MM.1S (cell line): ENCODE data around the gene ARL3.

Source experiments
- DNase-seq: peaks from one replicate; pipeline ENCODE4 v3.0.0-alpha.2; 2015
- H2AFZ ChIP-seq: fragments of 300-600 bp; sonication (generic); 2 replicates; pipeline ENCODE4 v1.6.0; 2016; ENCODE audit warnings: antibody characterized with exemption, low read length
- H3F3A ChIP-seq: fragments of 300-600 bp; sonication (generic); 2 replicates; pipeline ENCODE4 v1.6.1; 2016; ENCODE audit warnings: mild to moderate bottlenecking, antibody characterized with exemption, low read length, moderate library complexity, mixed read lengths; ENCODE audit not compliant: insufficient read depth
- H3K27ac ChIP-seq: fragments of 300-600 bp; sonication (generic); 2 replicates; pipeline ENCODE4 v1.5.1; 2016; ENCODE audit warnings: mild to moderate bottlenecking, low read length
- H3K27me3 ChIP-seq: fragments of 300-600 bp; sonication (generic); replicated peaks from 2 replicates; pipeline ENCODE4 v1.6.0; 2016; ENCODE audit warnings: low read length; ENCODE audit not compliant: insufficient read depth
- H3K36me3 ChIP-seq: fragments of 300-600 bp; sonication (generic); replicated peaks from 2 replicates; pipeline ENCODE4 v1.6.1; 2016; ENCODE audit warnings: mild to moderate bottlenecking, low read length, mixed read lengths; ENCODE audit not compliant: insufficient read depth
- H3K4me1 ChIP-seq: fragments of 300-600 bp; sonication (generic); 2 replicates; pipeline ENCODE4 v1.6.1; 2016; ENCODE audit warnings: low read length, mixed read lengths
- H3K4me2 ChIP-seq: fragments of 300-600 bp; sonication (generic); 2 replicates; pipeline ENCODE4 v1.6.0; 2016; ENCODE audit warnings: low read depth, low read length
- H3K4me3 ChIP-seq: fragments of 300-600 bp; sonication (generic); 2 replicates; pipeline ENCODE4 v1.5.1; 2016; ENCODE audit warnings: low read length, mixed read lengths
- H3K79me2 ChIP-seq: fragments of 300-600 bp; sonication (generic); 2 replicates; pipeline ENCODE4 v1.6.1; 2016; ENCODE audit warnings: mixed run types, low read length, mixed read lengths
- H3K9ac ChIP-seq: fragments of 300-600 bp; sonication (generic); 2 replicates; pipeline ENCODE4 v1.6.1; 2016; ENCODE audit warnings: low read length, mixed read lengths
- H3K9me2 ChIP-seq: fragments of 300-600 bp; sonication (generic); replicated peaks from 2 replicates; pipeline ENCODE4 v1.6.1; 2016; ENCODE audit warnings: mild to moderate bottlenecking, low read length, mixed read lengths; ENCODE audit not compliant: insufficient read depth
- H3K9me3 ChIP-seq: fragments of 300-600 bp; sonication (generic); replicated peaks from 2 replicates; pipeline ENCODE4 v1.6.1; 2016; ENCODE audit warnings: mild to moderate bottlenecking, low read length, mixed read lengths; ENCODE audit not compliant: insufficient read depth
- H4K20me1 ChIP-seq: fragments of 300-600 bp; sonication (generic); 2 replicates; pipeline ENCODE4 v1.6.1; 2016; ENCODE audit warnings: mild to moderate bottlenecking, low read length, moderate library complexity, mixed read lengths; ENCODE audit not compliant: insufficient read depth
- EZH2 ChIP-seq: fragments of 300-600 bp; sonication (generic); optimal IDR thresholded peaks from 2 replicates; pipeline ENCODE3; 2017; ENCODE audit warnings: low read depth, mild to moderate bottlenecking, antibody characterized with exemption, low read length, mixed read lengths
- EZH2phosphoT487 ChIP-seq: fragments of 300-600 bp; sonication (generic); IDR thresholded peaks from 2 replicates; pipeline ENCODE4 v1.6.1; 2018; ENCODE audit warnings: antibody characterized with exemption, low read length
- TF ChIP-seq, protein P1 (sequence below): fragments of 300-600 bp; sonication (generic); IDR thresholded peaks from 2 replicates; pipeline ENCODE4 v1.5.1; 2016; ENCODE audit warnings: antibody characterized with exemption, low read length, mixed read lengths

ARL3 gene

DNA sequence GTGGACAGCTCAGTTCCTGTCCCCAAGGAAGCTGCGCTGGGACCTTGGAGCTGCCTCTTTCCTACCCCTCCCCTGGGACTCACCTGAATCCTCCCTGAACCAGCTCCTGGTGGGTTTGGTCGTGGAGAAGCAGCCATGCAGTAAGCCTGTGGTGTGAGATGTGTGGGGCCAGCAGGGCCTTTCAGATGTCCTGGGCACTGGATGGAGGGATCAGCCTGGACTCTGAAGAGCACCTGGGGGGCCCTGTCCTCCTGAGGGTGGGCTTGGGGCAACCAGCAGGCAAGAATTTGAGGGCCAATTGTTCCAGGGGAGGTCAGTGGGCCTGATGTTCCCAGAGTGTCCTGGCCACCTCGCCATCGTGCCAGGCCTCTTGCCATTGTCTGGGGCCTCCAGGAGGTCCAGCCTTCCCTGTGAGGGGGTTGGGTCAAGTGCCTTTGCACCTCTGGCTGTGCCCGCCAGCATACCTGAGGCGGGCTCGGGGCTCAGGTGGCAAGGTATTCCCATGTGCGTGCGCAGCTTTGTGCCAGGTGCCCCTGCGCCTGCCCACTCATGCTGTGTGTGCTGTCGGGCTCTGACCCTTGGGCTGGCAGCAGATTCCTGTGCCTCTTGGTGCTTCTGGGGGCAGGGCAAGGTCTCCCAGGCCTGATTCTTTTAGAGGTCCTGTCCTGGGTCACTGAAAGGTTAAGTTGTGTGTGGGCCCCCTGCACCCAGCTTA, 62.6 kb downstream of the ARL3 start:
- Histone ChIP-seq H3K9me2 (no peaks in the 10 kb centered on the region), H3K36me3 (no peaks in the 10 kb centered on the region), H3K9me3 (no peaks in the 10 kb centered on the region), H4K20me1 (peaks cover 35% of the 10 kb centered on the region), H3K79me2 (peaks cover 99% of the 10 kb centered on the region), H3K4me3 (no peak overlapping the region), H3K4me2 (peak overlapping the region; percentile 10; the same call in 1 of the 2 replicates), H3K27me3 (no peaks in the 10 kb centered on the region), H2AFZ (no peak overlapping the region), H3K27ac (peak overlapping the region; percentile 66; the same call in 1 of the 2 replicates), H3K9ac (no peak overlapping the region), H3K4me1 (peaks cover 55% of the 10 kb centered on the region), H3F3A (peaks cover 6% of the 10 kb centered on the region; the same call in 1 of the 2 replicates)
- TF ChIP-seq, protein P1, sequence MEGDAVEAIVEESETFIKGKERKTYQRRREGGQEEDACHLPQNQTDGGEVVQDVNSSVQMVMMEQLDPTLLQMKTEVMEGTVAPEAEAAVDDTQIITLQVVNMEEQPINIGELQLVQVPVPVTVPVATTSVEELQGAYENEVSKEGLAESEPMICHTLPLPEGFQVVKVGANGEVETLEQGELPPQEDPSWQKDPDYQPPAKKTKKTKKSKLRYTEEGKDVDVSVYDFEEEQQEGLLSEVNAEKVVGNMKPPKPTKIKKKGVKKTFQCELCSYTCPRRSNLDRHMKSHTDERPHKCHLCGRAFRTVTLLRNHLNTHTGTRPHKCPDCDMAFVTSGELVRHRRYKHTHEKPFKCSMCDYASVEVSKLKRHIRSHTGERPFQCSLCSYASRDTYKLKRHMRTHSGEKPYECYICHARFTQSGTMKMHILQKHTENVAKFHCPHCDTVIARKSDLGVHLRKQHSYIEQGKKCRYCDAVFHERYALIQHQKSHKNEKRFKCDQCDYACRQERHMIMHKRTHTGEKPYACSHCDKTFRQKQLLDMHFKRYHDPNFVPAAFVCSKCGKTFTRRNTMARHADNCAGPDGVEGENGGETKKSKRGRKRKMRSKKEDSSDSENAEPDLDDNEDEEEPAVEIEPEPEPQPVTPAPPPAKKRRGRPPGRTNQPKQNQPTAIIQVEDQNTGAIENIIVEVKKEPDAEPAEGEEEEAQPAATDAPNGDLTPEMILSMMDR: no peak
- TF ChIP-seq EZH2: no peak
- no peak for TF ChIP-seq EZH2phosphoT487
- DNase-seq: peak; percentile 3

DNA sequence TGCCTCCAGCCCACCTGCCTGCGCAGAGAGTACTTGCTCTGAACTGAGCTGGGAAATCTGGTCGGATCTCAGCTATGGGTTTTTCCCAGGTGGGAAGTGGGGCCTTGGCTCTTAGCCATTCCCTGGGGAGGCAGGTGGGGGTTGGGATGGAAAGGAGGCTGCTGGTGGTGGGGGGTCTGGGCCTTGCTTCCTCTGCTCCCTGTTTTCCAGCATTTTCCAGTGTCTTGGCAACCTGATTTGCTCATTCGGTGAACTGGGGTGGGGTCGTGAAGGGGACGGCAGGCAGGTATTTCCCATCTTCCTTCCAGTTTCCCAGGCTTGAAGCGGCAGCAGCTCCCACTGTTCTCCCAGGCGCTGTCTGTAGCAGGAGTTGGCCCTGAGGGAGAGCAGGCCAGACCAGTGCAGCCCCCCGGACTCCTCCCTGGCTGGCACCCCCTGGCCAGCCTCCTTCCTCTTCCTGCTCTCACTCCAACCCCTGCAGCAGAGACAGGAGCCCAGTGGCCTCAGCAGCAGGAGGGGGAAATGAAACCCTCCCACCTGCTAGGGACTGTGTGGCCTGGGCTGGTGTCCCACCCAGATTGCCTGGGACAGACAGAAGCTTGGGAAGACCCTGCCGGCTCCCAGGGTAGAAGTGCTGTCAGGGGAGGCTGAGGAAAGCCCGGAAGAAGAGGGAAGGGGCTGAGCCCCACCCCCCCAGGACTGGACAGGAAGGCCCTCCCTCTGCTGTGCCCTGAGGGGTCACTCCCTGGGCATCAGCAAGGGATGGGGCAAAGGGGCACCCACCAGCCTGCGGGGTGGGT, 63.3 kb downstream of the ARL3 start:
- Histone ChIP-seq H3K9me2 (no peaks in the 10 kb centered on the region), H3K27me3 (no peaks in the 10 kb centered on the region), H3K27ac (peak overlapping the region; percentile 66; the same call in 1 of the 2 replicates), H3K4me2 (peak overlapping the region; percentile 10; the same call in 1 of the 2 replicates), H3K4me3 (no peak overlapping the region), H3K4me1 (peaks cover 57% of the 10 kb centered on the region), H4K20me1 (peaks cover 35% of the 10 kb centered on the region), H3K36me3 (no peaks in the 10 kb centered on the region), H3F3A (peaks cover 10% of the 10 kb centered on the region), H2AFZ (no peak overlapping the region), H3K79me2 (peaks cover 99% of the 10 kb centered on the region), H3K9me3 (no peaks in the 10 kb centered on the region), H3K9ac (no peak overlapping the region)
- no peak for TF ChIP-seq EZH2
- TF ChIP-seq, protein P1: no peak
- TF ChIP-seq EZH2phosphoT487: no peak
- peak; percentile 1 for DNase-seq

DNA sequence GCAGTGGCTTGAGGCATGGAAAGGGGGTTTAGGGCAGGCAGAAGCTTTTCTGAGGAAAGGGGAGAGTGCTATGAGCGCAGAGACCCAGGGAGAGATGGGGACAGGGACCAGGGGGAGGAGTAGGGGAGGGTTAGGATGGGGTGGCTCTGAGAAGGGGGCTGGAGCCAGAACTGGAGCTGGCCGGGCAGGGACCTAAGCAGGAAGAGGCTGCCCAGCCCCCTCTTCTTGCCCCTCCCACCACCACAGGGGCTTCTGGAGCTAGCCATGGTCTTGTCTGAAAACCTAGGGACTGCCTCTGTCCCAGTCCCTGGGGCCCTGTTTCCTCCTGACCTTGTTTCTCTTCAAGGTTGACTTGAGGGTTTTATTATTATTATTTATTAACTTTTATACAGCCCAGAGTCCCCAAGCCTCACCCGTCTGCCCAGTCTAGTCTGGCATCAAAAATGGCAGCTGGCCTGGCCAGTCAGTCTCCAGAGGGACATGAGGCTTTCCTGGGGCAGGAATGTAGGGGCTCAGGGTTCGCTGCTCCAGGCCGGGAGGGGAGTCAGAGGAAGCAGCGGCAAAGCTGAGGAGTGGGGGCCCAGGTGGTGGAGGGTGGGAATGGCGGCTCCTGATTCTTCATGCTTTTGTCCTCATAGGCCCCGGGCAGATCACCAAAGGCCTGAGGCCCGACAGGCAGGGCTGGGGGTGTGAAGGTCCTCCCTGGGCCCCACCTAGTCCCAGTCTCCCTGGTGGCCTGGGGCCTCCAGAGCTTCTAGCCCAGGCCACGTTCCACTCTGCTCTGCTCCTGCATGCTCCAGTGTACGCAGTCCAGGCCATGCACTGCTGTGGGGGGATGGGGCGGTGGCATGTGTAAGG, 64.2 kb downstream of the ARL3 start:
- Histone ChIP-seq H3K27me3 (no peaks in the 10 kb centered on the region), H3K4me3 (no peak overlapping the region), H2AFZ (no peak overlapping the region), H3K36me3 (no peaks in the 10 kb centered on the region), H3K9ac (no peak overlapping the region), H3K4me1 (peaks cover 57% of the 10 kb centered on the region), H3K79me2 (peaks cover 99% of the 10 kb centered on the region), H3K9me2 (no peaks in the 10 kb centered on the region), H3F3A (peaks cover 18% of the 10 kb centered on the region), H3K9me3 (no peaks in the 10 kb centered on the region), H3K27ac (no peak overlapping the region), H4K20me1 (peaks cover 35% of the 10 kb centered on the region), H3K4me2 (no peak overlapping the region)
- TF ChIP-seq EZH2phosphoT487: no peak
- no peak for DNase-seq
